Skeletal muscle satellite cell (primary cell): ENCODE results near the gene TAF10.

Source experiments
- H3K27me3 ChIP-seq: 2 replicates; pipeline ENCODE4 v1.7.0; 2013; ENCODE audit warnings: low read length; ENCODE audit not compliant: control insufficient read depth, insufficient read depth
- H3K36me3 ChIP-seq: 2 replicates; pipeline ENCODE4 v1.7.0; 2013; ENCODE audit warnings: mild to moderate bottlenecking, control low read depth, low read length; ENCODE audit not compliant: insufficient read depth
- H3K4me1 ChIP-seq: 2 replicates; pipeline ENCODE4 v1.7.0; 2013; ENCODE audit warnings: low read length; ENCODE audit not compliant: control insufficient read depth, insufficient read depth
- H3K4me2 ChIP-seq: 2 replicates; pipeline ENCODE4 v1.7.0; 2013; ENCODE audit warnings: mild to moderate bottlenecking, low read length
- H3K4me3 ChIP-seq: 2 replicates; pipeline ENCODE4 v1.7.0; 2013; ENCODE audit warnings: low read length
- H3K9ac ChIP-seq: 2 replicates; pipeline ENCODE4 v1.7.0; 2013; ENCODE audit warnings: mild to moderate bottlenecking, low read depth, low read length, moderate library complexity
- H3K9me3 ChIP-seq: replicated peaks from 2 replicates; pipeline ENCODE4 v1.7.0; 2013; ENCODE audit warnings: mild to moderate bottlenecking, control low read depth, low read length

Gene TAF10

GRCh38 chr11:6604081-6604626 is 7.9 kb downstream of the TAF10 start:
- H3K4me1 ChIP-seq, result peaks cover 48% of the 10 kb centered on the region
- peaks cover 41% of the 10 kb centered on the region for H3K36me3 ChIP-seq
- no peaks in the 10 kb centered on the region for H3K27me3 ChIP-seq

GRCh38 chr11:6603287-6604080 is 8.5 kb downstream of the TAF10 start, which contains the start of the genes ILK and RRP8:
Gene ILK, plus strand, starts transcription at chr11:6603774. Its CDS starts 498 bp downstream, at chr11:6604272.
Gene RRP8, minus strand, starts transcription at chr11:6603616. Its CDS starts 114 bp downstream, at chr11:6603502.
- Histone ChIP-seq H3K4me2 (peak within 1 kb of the TSS; percentile 92), H3K36me3 (peaks cover 40% of the 10 kb centered on the region), H3K9ac (peak within 1 kb of the TSS; percentile 94), H3K4me1 (peaks cover 42% of the 10 kb centered on the region), H3K9me3 (no peaks in the 10 kb centered on the region), H3K27me3 (no peaks in the 10 kb centered on the region), H3K4me3 (peak within 1 kb of the TSS; percentile 89)

More at GRCh38 chr11:6604081-6604626, 7.9 kb downstream of the TAF10 start:
- Histone ChIP-seq H3K9ac (peak overlapping the region; percentile 94), H3K4me2 (peak overlapping the region; percentile 92), H3K9me3 (no peaks in the 10 kb centered on the region), H3K4me3 (peak overlapping the region; percentile 89)

GRCh38 chr11:6602096-6602940 is 9.7 kb downstream of the TAF10 start:
- Histone ChIP-seq H3K4me1 (peaks cover 30% of the 10 kb centered on the region), H3K9ac (peak overlapping the region; percentile 94), H3K9me3 (no peaks in the 10 kb centered on the region), H3K36me3 (peaks cover 35% of the 10 kb centered on the region), H3K27me3 (no peaks in the 10 kb centered on the region), H3K4me2 (peak overlapping the region; percentile 92), H3K4me3 (peak overlapping the region; percentile 89)

- Histone ChIP-seq H3K36me3 (peaks cover 46% of the 10 kb centered on the region), H3K9me3 (no peaks in the 10 kb centered on the region), H3K9ac (no peak overlapping the region), H3K4me1 (peaks cover 18% of the 10 kb centered on the region), H3K4me3 (no peak overlapping the region), H3K4me2 (no peak overlapping the region), H3K27me3 (no peaks in the 10 kb centered on the region)
Observed at GRCh38 chr11:6601041-6601461, 11.0 kb downstream of the TAF10 start.

- Histone ChIP-seq H3K9ac (no peak overlapping the region), H3K36me3 (peaks cover 53% of the 10 kb centered on the region), H3K4me2 (no peak overlapping the region), H3K27me3 (no peaks in the 10 kb centered on the region), H3K4me1 (peaks cover 9% of the 10 kb centered on the region), H3K4me3 (no peak overlapping the region), H3K9me3 (no peaks in the 10 kb centered on the region)
Observed at GRCh38 chr11:6599881-6600390, 12.1 kb downstream of the TAF10 start.

- Histone ChIP-seq H3K27me3 (no peaks in the 10 kb centered on the region), H3K4me2 (no peak overlapping the region), H3K9ac (no peak overlapping the region), H3K4me1 (peaks cover 9% of the 10 kb centered on the region), H3K9me3 (no peaks in the 10 kb centered on the region), H3K4me3 (no peak overlapping the region), H3K36me3 (peaks cover 53% of the 10 kb centered on the region)
Observed at GRCh38 chr11:6599449-6599848, 12.6 kb downstream of the TAF10 start.

- Histone ChIP-seq H3K4me3 (no peak overlapping the region), H3K4me1 (peaks cover 9% of the 10 kb centered on the region), H3K36me3 (peaks cover 53% of the 10 kb centered on the region)
Observed at GRCh38 chr11:6598555-6598954, 13.5 kb downstream of the TAF10 start.

GRCh38 chr11:6596239-6596877 is 15.7 kb downstream of the TAF10 start:
- no peaks in the 10 kb centered on the region for H3K27me3 ChIP-seq
- H3K4me2 ChIP-seq, result no peak overlapping the region
- H3K4me1 ChIP-seq, result no peaks in the 10 kb centered on the region
- H3K36me3 ChIP-seq, result peaks cover 52% of the 10 kb centered on the region
- no peak overlapping the region for H3K4me3 ChIP-seq
- H3K9ac ChIP-seq, result no peak overlapping the region
- H3K9me3 ChIP-seq, result no peaks in the 10 kb centered on the region

More at GRCh38 chr11:6598555-6598954, 13.5 kb downstream of the TAF10 start:
- H3K4me2 ChIP-seq, result no peak overlapping the region
- H3K27me3 ChIP-seq, result no peaks in the 10 kb centered on the region
- no peak overlapping the region for H3K9ac ChIP-seq
- no peaks in the 10 kb centered on the region for H3K9me3 ChIP-seq

- Histone ChIP-seq H3K36me3 (peaks cover 35% of the 10 kb centered on the region), H3K9ac (no peak overlapping the region), H3K4me1 (no peaks in the 10 kb centered on the region), H3K27me3 (no peaks in the 10 kb centered on the region), H3K4me2 (no peak overlapping the region), H3K4me3 (no peak overlapping the region), H3K9me3 (no peaks in the 10 kb centered on the region)
Observed at GRCh38 chr11:6594142-6594768, 17.8 kb downstream of the TAF10 start.

- Histone ChIP-seq H3K36me3 (no peaks in the 10 kb centered on the region), H3K27me3 (no peaks in the 10 kb centered on the region), H3K9me3 (peaks cover 4% of the 10 kb centered on the region), H3K4me1 (peaks cover 6% of the 10 kb centered on the region), H3K9ac (no peak overlapping the region), H3K4me2 (peak overlapping the region; percentile 32), H3K4me3 (no peak overlapping the region)
Observed at GRCh38 chr11:6588018-6588417, 24.0 kb downstream of the TAF10 start.
